Fibroblast of lung (primary cell): ENCODE measurements around the gene ADCK1.

Source experiments
- EZH2 ChIP-seq: IDR thresholded peaks from 2 replicates; pipeline ENCODE4 v1.5.1; 2012; ENCODE audit warnings: low read length, control low read depth, mild to moderate bottlenecking; ENCODE audit errors: missing control alignments
- TF ChIP-seq, protein P1 (sequence below), 2 donors: IDR thresholded peaks in 1 of 2; conservative IDR thresholded peaks in 1 of 2; 1 replicate in 1 of 2; 2 replicates in 1 of 2; pipeline ENCODE4 v1.5.1; 2011 to 2012; ENCODE audit warnings: low read length in 2 of 2, control low read depth in 1 of 2, inconsistent platforms in 1 of 2, low read depth in 1 of 2, mild to moderate bottlenecking in 1 of 2

GRCh38 chr14:77965919-77966435 lies 166.1 kb downstream of the ADCK1 start:
- TF ChIP-seq, protein P1, sequence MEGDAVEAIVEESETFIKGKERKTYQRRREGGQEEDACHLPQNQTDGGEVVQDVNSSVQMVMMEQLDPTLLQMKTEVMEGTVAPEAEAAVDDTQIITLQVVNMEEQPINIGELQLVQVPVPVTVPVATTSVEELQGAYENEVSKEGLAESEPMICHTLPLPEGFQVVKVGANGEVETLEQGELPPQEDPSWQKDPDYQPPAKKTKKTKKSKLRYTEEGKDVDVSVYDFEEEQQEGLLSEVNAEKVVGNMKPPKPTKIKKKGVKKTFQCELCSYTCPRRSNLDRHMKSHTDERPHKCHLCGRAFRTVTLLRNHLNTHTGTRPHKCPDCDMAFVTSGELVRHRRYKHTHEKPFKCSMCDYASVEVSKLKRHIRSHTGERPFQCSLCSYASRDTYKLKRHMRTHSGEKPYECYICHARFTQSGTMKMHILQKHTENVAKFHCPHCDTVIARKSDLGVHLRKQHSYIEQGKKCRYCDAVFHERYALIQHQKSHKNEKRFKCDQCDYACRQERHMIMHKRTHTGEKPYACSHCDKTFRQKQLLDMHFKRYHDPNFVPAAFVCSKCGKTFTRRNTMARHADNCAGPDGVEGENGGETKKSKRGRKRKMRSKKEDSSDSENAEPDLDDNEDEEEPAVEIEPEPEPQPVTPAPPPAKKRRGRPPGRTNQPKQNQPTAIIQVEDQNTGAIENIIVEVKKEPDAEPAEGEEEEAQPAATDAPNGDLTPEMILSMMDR (conservative IDR thresholded peaks at IDR 0.05 in 1 of 2, IDR thresholded peaks at IDR 0.05 in 1 of 2; ENCODE audit: low read depth in 1 of 2, low read length in 2 of 2), result no peak
- TF ChIP-seq EZH2, result no peak
